GM19397 (cell line): Measurements from ENCODE around the gene PWWP2B.
"Not testable (repeated sequence)": the region's sequence is repeated elsewhere in the genome, so short reads cannot be mapped to it uniquely, and the experiment has no call there.

Experiments
- ATAC-seq: cut with Tn5 transposase; IDR thresholded peaks from one replicate; pipeline ENCODE4 v1.9.1; 2021; ENCODE audit warnings: mild to moderate bottlenecking, moderate library complexity; ENCODE audit not compliant: unreplicated experiment

The PWWP2B gene

GRCh38 chr10:132380986-132381385 lies 16.0 kb upstream of the PWWP2B start:
- not testable (repeated sequence) for ATAC-seq

GRCh38 chr10:132381741-132382140 lies 15.3 kb upstream of the PWWP2B start:
- no peak for ATAC-seq

- no peak for ATAC-seq
These were observed 14.6 kb upstream of the PWWP2B start for GRCh38 chr10:132382231-132382922.

GRCh38 chr10:132383101-132383500 lies 13.9 kb upstream of the PWWP2B start:
- ATAC-seq, result no peak

- ATAC-seq, result no peak
These were observed 13.2 kb upstream of the PWWP2B start for GRCh38 chr10:132383751-132384196.

- ATAC-seq, result no peak
These were observed 12.2 kb upstream of the PWWP2B start for GRCh38 chr10:132384618-132385388.

- ATAC-seq, result no peak
These were observed 11.7 kb upstream of the PWWP2B start for GRCh38 chr10:132385389-132385667.

GRCh38 chr10:132385721-132386418 lies 11.1 kb upstream of the PWWP2B start:
- ATAC-seq, result no peak

- no peak for ATAC-seq
These were observed 10.6 kb upstream of the PWWP2B start for GRCh38 chr10:132386419-132386831.

- not testable (repeated sequence) for ATAC-seq
These were observed 10.1 kb upstream of the PWWP2B start for GRCh38 chr10:132386896-132387295.

- no peak for ATAC-seq
These were observed 9.2 kb upstream of the PWWP2B start for GRCh38 chr10:132387764-132388210.

- ATAC-seq, result no peak
These were observed 8.0 kb upstream of the PWWP2B start for GRCh38 chr10:132388891-132389432.

- no peak for ATAC-seq
These were observed 7.4 kb upstream of the PWWP2B start for GRCh38 chr10:132389433-132390169.

- ATAC-seq, result no peak
These were observed 6.7 kb upstream of the PWWP2B start for GRCh38 chr10:132390170-132390920.

GRCh38 chr10:132390921-132391675 lies 5.9 kb upstream of the PWWP2B start:
- ATAC-seq, result no peak

- no peak for ATAC-seq
These were observed 5.4 kb upstream of the PWWP2B start for GRCh38 chr10:132391676-132392020.

- ATAC-seq, result no peak
These were observed 4.7 kb upstream of the PWWP2B start for GRCh38 chr10:132392184-132392800.

- ATAC-seq, result no peak
These were observed 3.9 kb upstream of the PWWP2B start for GRCh38 chr10:132392811-132393694.
